Stimulated activated CD8-positive, alpha-beta memory T cell treated with anti-CD3 and anti-CD28 coated beads, Interleukin-15, amount 100 ng/mL, for 24 hours (primary cell): Measurements from ENCODE around the gene UBA5.
A peak's percentile ranks its signal among the peaks of the same experiment; 100 is the strongest.

Experiments
- DNase-seq: peaks from one replicate; pipeline ENCODE4 v3.0.0-alpha.2; 2020; ENCODE audit warnings: low read depth

Gene UBA5

DNA sequence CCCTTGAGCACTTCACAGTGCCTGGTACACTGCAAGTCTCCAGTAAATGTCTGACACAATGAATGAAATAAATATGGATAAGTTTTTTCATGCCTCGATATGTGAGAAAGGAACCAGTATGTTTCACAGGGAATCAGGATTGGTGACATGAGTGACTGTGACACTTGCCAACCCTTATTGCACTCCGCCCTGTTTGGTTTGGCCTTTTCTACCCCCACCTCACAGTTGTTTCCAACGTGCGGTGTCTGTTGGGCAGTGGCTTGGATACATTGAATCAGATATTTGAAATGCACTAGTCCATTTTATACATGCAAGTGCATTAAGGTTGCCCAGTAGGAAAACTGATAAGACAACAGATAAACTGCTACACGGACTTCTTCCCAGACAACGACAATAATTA lies 60.1 kb downstream of the UBA5 start:
- no peak for DNase-seq

DNA sequence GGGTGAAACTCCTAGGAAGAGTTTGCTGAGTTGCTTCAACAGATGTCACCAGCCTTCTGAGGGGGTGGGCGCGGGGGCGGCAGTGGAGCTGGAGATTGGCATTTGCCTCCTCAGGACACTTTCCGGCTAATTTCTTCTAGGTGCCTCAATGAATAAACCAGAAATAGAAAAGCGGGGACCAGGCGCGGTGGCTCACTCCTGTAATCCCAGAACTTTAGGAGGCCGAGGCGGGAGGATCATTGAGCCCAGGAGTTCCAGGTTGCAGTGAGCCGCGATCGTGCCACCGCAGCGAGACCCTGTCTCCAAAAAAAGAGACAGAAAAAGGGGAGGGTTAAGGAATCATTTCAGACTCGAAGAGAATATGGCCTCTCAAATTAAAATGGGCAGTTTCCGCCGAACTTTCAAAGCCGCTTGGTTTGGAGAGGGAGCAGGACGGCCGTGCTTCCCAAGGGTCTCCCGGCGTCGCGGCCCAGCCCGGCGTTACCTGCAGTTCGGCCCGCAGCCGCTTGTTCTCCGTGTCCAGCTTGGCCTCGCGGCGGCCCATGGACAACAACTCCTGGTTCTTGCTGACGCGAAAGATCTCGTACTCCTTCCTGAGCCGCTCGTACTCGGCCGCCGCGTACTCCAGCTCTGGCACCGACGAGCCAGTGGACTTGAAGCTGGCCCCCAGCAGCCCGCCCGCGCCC lies 61.5 kb downstream of the UBA5 start:
- no peak for DNase-seq

DNA sequence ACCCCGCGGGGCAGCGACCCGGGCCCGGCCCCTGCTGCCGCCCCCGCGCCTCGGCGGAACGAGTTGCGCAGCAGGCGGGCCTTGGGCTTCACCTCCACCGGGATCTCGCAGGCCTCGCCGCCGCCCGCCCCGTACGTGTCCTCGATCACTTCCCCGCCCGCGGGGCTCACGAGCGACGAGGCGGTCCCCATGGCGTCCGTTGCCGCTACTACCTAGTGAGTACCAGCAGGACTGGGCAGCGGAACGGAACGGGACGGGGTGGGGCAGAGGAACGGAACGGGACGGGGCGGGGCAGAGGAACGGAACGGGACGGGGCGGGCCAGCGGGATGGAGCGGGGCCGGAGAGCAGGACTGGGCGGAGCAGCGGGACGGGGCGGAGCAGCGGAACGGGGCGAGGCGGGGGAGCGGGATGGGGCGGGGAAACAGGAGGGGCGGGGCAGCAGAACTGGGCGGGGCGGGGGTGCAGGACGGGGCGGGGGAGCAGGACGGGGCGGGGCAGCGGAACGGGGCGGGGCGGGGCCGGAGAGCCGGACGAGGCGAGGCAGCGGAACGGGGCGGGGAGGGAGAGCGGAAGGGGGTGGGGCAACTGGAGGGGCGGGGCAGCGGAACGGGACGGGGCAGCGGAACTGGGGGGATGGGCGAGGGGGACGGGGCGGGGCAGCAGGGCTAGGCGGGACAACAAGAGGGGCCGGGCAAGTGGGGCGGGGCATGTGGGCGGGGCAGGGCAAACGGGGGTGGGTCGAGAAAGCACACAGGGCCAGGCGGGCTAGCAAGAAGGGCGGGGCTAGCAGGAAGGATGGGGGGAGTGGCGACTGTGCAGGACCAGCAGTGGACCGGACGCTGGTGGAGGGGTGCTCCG lies 62.3 kb downstream of the UBA5 start, which contains the start of gene NPHP3:
Gene NPHP3 (minus strand): TSS at position 245 of the 859 bp plus-strand sequence. CDS start 54 bp downstream, at position 191.
- peak; percentile 96 for DNase-seq

DNA sequence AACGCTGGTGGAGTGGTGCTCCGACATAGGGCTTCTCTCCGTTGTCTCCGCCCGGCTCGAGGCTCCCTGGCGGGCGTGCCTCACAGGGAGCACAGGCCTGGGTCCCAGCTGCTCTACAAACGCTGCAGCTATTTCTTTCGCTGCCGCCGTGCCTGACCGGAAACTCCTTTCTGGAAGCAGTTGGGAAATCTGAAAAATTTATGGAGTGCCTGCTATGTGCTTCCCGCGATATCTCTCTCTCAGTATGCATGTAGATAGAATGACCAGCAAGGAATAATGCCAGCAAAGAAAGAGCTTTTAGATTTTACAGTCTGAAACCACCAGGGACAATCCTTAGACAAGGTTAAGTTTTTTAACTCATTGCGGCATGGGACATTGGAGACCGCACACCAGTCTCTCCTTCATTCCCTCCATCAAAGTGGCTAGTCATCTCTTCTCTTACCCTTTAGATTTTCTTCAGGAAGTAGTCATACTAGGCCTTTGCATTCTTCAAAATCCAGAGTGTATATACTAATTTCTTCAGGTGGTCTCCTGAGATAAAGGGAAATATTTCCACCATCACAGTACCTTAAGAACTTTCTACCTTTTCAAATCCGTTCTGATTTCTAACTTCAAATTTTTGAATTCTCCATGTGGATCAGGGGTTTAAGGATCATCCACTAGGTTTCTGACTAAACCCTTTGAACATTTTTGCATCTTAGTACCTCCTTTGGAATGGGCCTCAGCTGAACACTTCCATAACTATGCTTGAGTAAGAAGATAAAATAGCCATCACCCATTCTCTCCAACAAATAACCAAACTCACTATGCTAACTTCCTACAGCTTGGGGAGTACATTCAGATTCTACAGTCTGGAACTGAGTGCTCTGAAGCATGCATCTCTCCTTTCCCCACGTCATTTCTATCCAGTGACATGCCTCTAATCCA lies 63.2 kb downstream of the UBA5 start:
- no peak for DNase-seq

DNA sequence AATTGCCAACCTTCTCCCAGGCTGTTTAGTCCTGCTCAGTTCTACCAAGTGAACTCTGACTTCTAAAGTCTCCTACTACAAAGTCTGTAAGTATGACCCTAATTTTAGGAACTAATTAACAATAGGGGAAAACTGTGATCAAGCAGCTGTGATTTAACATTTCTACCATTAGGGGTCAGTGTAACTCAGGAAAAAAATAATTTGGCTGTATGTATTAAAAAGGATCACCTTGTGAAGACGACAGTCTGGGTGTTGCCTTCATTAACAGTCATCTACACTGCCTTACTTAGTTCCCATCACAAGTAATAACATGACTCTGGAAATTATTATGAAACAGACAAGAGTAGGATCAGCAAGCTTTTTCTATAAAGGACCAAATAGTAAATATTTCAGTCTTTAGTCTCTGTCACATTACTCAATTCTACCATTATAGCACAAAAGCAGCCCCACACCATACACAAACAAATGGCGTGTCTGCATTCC lies 66.3 kb downstream of the UBA5 start:
- no peak for DNase-seq
